ENCODE measurements around the gene DUSP16.

- TF ChIP-seq, protein P1, sequence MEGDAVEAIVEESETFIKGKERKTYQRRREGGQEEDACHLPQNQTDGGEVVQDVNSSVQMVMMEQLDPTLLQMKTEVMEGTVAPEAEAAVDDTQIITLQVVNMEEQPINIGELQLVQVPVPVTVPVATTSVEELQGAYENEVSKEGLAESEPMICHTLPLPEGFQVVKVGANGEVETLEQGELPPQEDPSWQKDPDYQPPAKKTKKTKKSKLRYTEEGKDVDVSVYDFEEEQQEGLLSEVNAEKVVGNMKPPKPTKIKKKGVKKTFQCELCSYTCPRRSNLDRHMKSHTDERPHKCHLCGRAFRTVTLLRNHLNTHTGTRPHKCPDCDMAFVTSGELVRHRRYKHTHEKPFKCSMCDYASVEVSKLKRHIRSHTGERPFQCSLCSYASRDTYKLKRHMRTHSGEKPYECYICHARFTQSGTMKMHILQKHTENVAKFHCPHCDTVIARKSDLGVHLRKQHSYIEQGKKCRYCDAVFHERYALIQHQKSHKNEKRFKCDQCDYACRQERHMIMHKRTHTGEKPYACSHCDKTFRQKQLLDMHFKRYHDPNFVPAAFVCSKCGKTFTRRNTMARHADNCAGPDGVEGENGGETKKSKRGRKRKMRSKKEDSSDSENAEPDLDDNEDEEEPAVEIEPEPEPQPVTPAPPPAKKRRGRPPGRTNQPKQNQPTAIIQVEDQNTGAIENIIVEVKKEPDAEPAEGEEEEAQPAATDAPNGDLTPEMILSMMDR (conservative IDR thresholded peaks at IDR 0.05; ENCODE audit: low read depth, low read length), result no peak
- TF ChIP-seq EZH2 (IDR thresholded peaks at IDR 0.05; ENCODE audit: borderline replicate concordance, low read depth, low read length, poor library complexity, severe bottlenecking), result no peak
Observed at GRCh38 chr12:12520273-12520672, 42.4 kb downstream of the DUSP16 start.
